Measurements from ENCODE around the gene FGF14. TPM values are rescaled to one million over a fixed set of nuclear protein-coding genes. Genes with fewer than 3 reads are reported as not detected.

FGF14 gene
- total RNA-seq, 3 donors from 2014 or later (not counting 1 experiment from before 2014, with no cell fraction given), result not detected

DNA sequence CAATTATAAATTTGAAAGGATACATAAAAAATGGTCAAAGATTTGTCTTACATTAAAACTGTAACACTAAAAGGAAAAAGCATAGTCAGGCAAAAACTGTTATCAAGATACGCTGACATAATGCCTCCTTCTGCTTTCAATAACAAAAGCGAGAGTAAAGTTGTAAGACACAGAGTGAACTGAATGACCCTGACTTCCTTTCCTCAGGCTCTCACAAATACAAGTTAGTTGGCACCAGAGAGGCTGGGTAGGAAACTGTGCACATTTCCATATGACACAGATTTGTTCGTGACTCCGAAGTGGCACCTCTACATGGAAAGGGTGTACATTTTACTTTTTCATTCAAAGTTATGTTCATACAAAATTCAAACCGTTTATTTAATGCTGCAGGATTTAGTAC, 15.4 kb downstream of the FGF14 start:
- Mint-ChIP-seq H3K27me3 (ENCODE audit: low read depth in 2 of 2) (peaks cover 19 to 58% of the 10 kb centered on the region in 2 donors), H3K9me3 (no peaks in the 10 kb centered on the region), H3K4me3 (no peak overlapping the region), H3K4me1 (no peaks in the 10 kb centered on the region), H3K27ac (no peak overlapping the region), H3K36me3 (no peaks in the 10 kb centered on the region)
- Histone ChIP-seq H3K27ac (ENCODE audit: low read length) (no peak overlapping the region), H3K27me3 (ENCODE audit: control insufficient read depth, insufficient read depth, low read length) (no peaks in the 10 kb centered on the region), H3K9me3 (ENCODE audit: control insufficient read depth, insufficient read depth, low read length) (no peaks in the 10 kb centered on the region), H3K4me3 (ENCODE audit: low read length) (no peak overlapping the region), H3K4me1 (ENCODE audit: control insufficient read depth, insufficient read depth, low read length) (no peaks in the 10 kb centered on the region), H3K36me3 (ENCODE audit: control insufficient read depth, insufficient read depth, low read length) (no peaks in the 10 kb centered on the region)
- ATAC-seq (no peak), DNase-seq (no peak)
- TF ChIP-seq, protein P1, sequence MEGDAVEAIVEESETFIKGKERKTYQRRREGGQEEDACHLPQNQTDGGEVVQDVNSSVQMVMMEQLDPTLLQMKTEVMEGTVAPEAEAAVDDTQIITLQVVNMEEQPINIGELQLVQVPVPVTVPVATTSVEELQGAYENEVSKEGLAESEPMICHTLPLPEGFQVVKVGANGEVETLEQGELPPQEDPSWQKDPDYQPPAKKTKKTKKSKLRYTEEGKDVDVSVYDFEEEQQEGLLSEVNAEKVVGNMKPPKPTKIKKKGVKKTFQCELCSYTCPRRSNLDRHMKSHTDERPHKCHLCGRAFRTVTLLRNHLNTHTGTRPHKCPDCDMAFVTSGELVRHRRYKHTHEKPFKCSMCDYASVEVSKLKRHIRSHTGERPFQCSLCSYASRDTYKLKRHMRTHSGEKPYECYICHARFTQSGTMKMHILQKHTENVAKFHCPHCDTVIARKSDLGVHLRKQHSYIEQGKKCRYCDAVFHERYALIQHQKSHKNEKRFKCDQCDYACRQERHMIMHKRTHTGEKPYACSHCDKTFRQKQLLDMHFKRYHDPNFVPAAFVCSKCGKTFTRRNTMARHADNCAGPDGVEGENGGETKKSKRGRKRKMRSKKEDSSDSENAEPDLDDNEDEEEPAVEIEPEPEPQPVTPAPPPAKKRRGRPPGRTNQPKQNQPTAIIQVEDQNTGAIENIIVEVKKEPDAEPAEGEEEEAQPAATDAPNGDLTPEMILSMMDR (IDR thresholded peaks at IDR 0.05), result no peak
- WGBS (ENCODE audit: insufficient coverage), result 89% methylated on average over 5 of the region's 5 CpGs
- intact Hi-C loops (cut with micrococcal nuclease), result no loop called here

DNA sequence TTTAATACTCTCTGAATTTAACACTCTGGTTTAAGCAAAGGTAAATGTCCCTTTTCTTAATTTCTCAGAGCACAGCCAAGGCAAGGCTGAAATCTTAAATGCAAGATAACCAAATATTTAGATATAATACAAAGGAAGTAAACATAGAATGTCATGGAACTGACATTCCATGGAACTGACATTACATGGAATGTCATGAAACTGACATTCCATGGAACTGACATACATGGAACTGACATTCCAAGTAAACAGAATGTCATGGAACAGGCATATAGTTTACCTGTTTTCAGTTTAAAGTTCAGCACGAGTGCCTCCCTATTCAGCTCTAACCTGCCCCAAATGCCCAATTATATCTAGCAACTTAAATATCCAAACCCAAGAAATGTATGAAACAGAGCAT, 21.8 kb downstream of the FGF14 start:
- 76% methylated on average over 1 of the region's 1 CpG for WGBS (ENCODE audit: insufficient coverage)
- Mint-ChIP-seq H3K4me3 (no peak overlapping the region), H3K36me3 (no peaks in the 10 kb centered on the region), H3K27me3 (ENCODE audit: low read depth in 2 of 2) (peaks cover 10 to 19% of the 10 kb centered on the region in 2 donors), H3K27ac (no peak overlapping the region), H3K9me3 (no peaks in the 10 kb centered on the region), H3K4me1 (no peaks in the 10 kb centered on the region)
- DNase-seq, result no peak
- TF ChIP-seq, protein P1 (IDR thresholded peaks at IDR 0.05), result no peak
- H3K4me3 ChIP-seq (ENCODE audit: low read length), result no peak overlapping the region
- H3K4me1 ChIP-seq (ENCODE audit: control insufficient read depth, insufficient read depth, low read length), result no peaks in the 10 kb centered on the region
- no peak for ATAC-seq
- H3K27me3 ChIP-seq (ENCODE audit: control insufficient read depth, insufficient read depth, low read length), result peaks cover 2% of the 10 kb centered on the region
- H3K27ac ChIP-seq (ENCODE audit: low read length), result no peak overlapping the region
- intact Hi-C loops (cut with micrococcal nuclease), result no loop called here
- no peaks in the 10 kb centered on the region for H3K9me3 ChIP-seq (ENCODE audit: control insufficient read depth, insufficient read depth, low read length)
- H3K36me3 ChIP-seq (ENCODE audit: control insufficient read depth, insufficient read depth, low read length), result no peaks in the 10 kb centered on the region

DNA sequence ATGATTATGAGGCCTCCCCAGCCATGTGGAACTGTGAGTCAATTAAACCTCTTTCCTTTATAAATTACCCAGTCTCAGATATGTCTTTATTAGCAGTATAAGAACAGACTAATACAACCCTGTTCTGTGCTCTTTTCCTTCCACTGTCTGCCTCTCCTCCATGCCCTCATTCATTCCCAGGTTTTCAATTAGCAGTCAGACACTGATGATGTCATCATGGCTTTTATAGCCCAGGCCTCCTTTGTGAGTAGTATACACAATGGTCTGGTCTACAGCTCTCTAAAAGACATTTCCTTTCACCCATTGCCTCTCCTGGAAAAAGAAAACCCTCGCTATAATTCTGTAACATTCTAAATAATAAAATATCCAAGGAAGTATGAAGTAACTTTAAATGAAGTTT, 25.5 kb downstream of the FGF14 start:
- peaks cover 2% of the 10 kb centered on the region for H3K27me3 ChIP-seq (ENCODE audit: control insufficient read depth, insufficient read depth, low read length)
- intact Hi-C loops (cut with micrococcal nuclease), result no loop called here
- TF ChIP-seq, protein P1 (IDR thresholded peaks at IDR 0.05), result no peak
- H3K27me3 Mint-ChIP-seq (ENCODE audit: low read depth in 2 of 2), result peaks cover 3 to 6% of the 10 kb centered on the region in 2 donors
- H3K4me1 ChIP-seq (ENCODE audit: control insufficient read depth, insufficient read depth, low read length), result no peaks in the 10 kb centered on the region
- no peaks in the 10 kb centered on the region for H3K9me3 Mint-ChIP-seq
- H3K9me3 ChIP-seq (ENCODE audit: control insufficient read depth, insufficient read depth, low read length), result no peaks in the 10 kb centered on the region
- no peak overlapping the region for H3K27ac Mint-ChIP-seq
- no peaks in the 10 kb centered on the region for H3K36me3 Mint-ChIP-seq
- H3K4me1 Mint-ChIP-seq, result no peaks in the 10 kb centered on the region
- ATAC-seq (no peak), DNase-seq (no peak)
- no peak overlapping the region for H3K4me3 ChIP-seq (ENCODE audit: low read length)
- H3K27ac ChIP-seq (ENCODE audit: low read length), result no peak overlapping the region
- WGBS (ENCODE audit: insufficient coverage), result no CpG with 5 or more reads among the region's 1 CpG
- H3K36me3 ChIP-seq (ENCODE audit: control insufficient read depth, insufficient read depth, low read length), result no peaks in the 10 kb centered on the region
- no peak overlapping the region for H3K4me3 Mint-ChIP-seq

DNA sequence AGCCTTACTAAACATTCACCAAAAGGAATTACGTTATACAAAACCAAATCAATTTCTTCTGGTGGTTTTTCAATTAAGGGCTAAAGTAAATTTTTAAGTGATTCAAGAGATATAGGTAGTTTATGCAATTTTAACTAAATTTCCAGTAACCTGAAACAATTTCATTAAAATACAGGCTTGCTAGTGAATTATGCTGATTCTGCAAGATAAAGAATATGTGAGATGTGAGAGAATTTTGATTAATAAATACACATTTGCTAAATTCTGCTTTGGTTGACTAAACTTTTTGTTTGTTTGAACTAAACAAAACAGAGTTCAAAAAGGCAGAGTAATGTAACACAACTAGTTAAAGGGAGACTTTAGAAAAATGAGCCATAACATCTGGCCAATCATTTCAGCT, 27.1 kb downstream of the FGF14 start:
- Histone ChIP-seq H3K27me3 (ENCODE audit: control insufficient read depth, insufficient read depth, low read length) (no peaks in the 10 kb centered on the region), H3K27ac (ENCODE audit: low read length) (no peak overlapping the region), H3K4me1 (ENCODE audit: control insufficient read depth, insufficient read depth, low read length) (no peaks in the 10 kb centered on the region), H3K9me3 (ENCODE audit: control insufficient read depth, insufficient read depth, low read length) (no peaks in the 10 kb centered on the region), H3K36me3 (ENCODE audit: control insufficient read depth, insufficient read depth, low read length) (no peaks in the 10 kb centered on the region), H3K4me3 (ENCODE audit: low read length) (no peak overlapping the region)
- ATAC-seq, result no peak
- Mint-ChIP-seq H3K36me3 (no peaks in the 10 kb centered on the region), H3K9me3 (no peaks in the 10 kb centered on the region), H3K27me3 (ENCODE audit: low read depth in 2 of 2) (peaks cover 8% of the 10 kb centered on the region in 2 donors), H3K4me1 (no peaks in the 10 kb centered on the region), H3K4me3 (no peak overlapping the region), H3K27ac (no peak overlapping the region)
- TF ChIP-seq, protein P1 (IDR thresholded peaks at IDR 0.05), result no peak
- intact Hi-C loops (cut with micrococcal nuclease), result no loop called here
- no CpG with 5 or more reads among the region's 1 CpG for WGBS (ENCODE audit: insufficient coverage)
- DNase-seq, result no peak

All from natural killer cell (primary cell).